Panc1 (cell line): ENCODE measurements around the gene AKAP9. TPM values are rescaled to one million over a fixed set of nuclear protein-coding genes. Genes with fewer than 3 reads are reported as not detected.

ENCODE experiments used
- ATAC-seq: fragments of 200-7000 bp; cut with Tn5 transposase; 2 replicates; pipeline ENCODE4 v1.9.1; 2020; ENCODE audit warnings: mild to moderate bottlenecking, moderate library complexity
- BruUV-seq: library from RNA; stranded (reverse); fragments of 400-500 nt; replicated peaks from 2 replicates; lab custom pipeline; 2021; lab: Mats Ljungman, UMichigan
- CTCF ChIA-PET: fragments of 300-600 bp; sonication (Branson Sonifier 250); formaldehyde crosslinking; loops from one replicate; lab custom pipeline; 2022; ENCODE audit warnings: antibody characterized with exemption; lab: Charles Lee
- POLR2A ChIA-PET: fragments of 300-600 bp; sonication (Branson Sonifier 250); formaldehyde crosslinking; loops from one replicate; lab custom pipeline; 2022; ENCODE audit warnings: antibody characterized with exemption; lab: Charles Lee
- DNase-seq: peaks from one replicate; pipeline ENCODE4 v3.0.0-alpha.2; 2010; ENCODE audit warnings: low read depth, low spot score
- H3K27ac ChIP-seq: 2 replicates; pipeline ENCODE4 v1.5.1; 2011; ENCODE audit warnings: mild to moderate bottlenecking, low read length, inconsistent platforms
- H3K27me3 ChIP-seq: fragments of 200-500 bp; sonication (Bioruptor generic); 2 replicates; pipeline ENCODE4 v1.6.0; 2014; ENCODE audit warnings: low read length, inconsistent platforms; ENCODE audit not compliant: control insufficient read depth, insufficient read depth
- H3K36me3 ChIP-seq: fragments of 200-500 bp; sonication (Bioruptor generic); 2 replicates; pipeline ENCODE4 v1.5.1; 2014; ENCODE audit warnings: inconsistent platforms, mild to moderate bottlenecking, low read length, moderate library complexity; ENCODE audit not compliant: control insufficient read depth, insufficient read depth
- H3K4me1 ChIP-seq: 2 replicates; pipeline ENCODE4 v1.5.1; 2011; ENCODE audit warnings: inconsistent platforms, mild to moderate bottlenecking, low read length, moderate library complexity; ENCODE audit not compliant: control insufficient read depth, insufficient read depth
- H3K4me3 ChIP-seq, 2 experiments: 2 replicates each; pipeline ENCODE4 v1.5.1; 2011 to 2012; ENCODE audit warnings: low read depth in 2 of 2, low read length in 2 of 2, mild to moderate bottlenecking in 2 of 2, inconsistent platforms in 1 of 2, moderate library complexity in 1 of 2
- H3K9me3 ChIP-seq: fragments of 200-500 bp; sonication (Bioruptor generic); 2 replicates; pipeline ENCODE4 v1.5.1; 2014; ENCODE audit warnings: low read depth, mild to moderate bottlenecking, inconsistent platforms, low read length, moderate library complexity; ENCODE audit not compliant: control insufficient read depth, insufficient read depth
- CTCF ChIP-seq: fragments of 450-650 bp; IDR thresholded peaks from 2 replicates; pipeline ENCODE4 v1.5.1; 2017; ENCODE audit warnings: mild to moderate bottlenecking
- POLR2AphosphoS5 ChIP-seq: IDR thresholded peaks from 2 replicates; pipeline ENCODE4 v1.6.1; 2012; ENCODE audit warnings: mild to moderate bottlenecking, low read depth, low read length, moderate library complexity
- REST ChIP-seq, 2 experiments: IDR thresholded peaks; 2 replicates each; pipeline ENCODE4 v1.6.1; 2011 to 2012; ENCODE audit warnings: low read depth in 2 of 2, control low read depth in 1 of 2, low read length in 1 of 2, mild to moderate bottlenecking in 1 of 2, moderate library complexity in 1 of 2; ENCODE audit not compliant: insufficient read depth in 1 of 2
- SIN3A ChIP-seq: IDR thresholded peaks from 2 replicates; pipeline ENCODE4 v1.6.1; 2012; ENCODE audit warnings: low read depth, mild to moderate bottlenecking, low read length, moderate library complexity, borderline replicate concordance; ENCODE audit not compliant: insufficient read depth
- TCF7L2 ChIP-seq: IDR thresholded peaks from 2 replicates; pipeline ENCODE4 v1.6.1; 2011; ENCODE audit warnings: mild to moderate bottlenecking, low read depth, low read length, inconsistent platforms
- in situ Hi-C: cut with HindIII; loops from 2 replicates; pipeline ENCODE4 v1.10.0; 2016; ENCODE audit warnings: low sequenced_read_pairs, low pct_unique_long_range_greater_than_20kb
- intact Hi-C: fragments of 100-400 bp; cut with micrococcal nuclease; formaldehyde crosslinking; loops from one replicate; pipeline ENCODE4 v1.10.0; 2022; ENCODE audit not compliant: unreplicated experiment
- total RNA-seq: library from RNA; stranded (reverse); gene quantifications from one replicate; pipeline ENCODE4 v1.2.1, GENCODE V29; 2021; ENCODE audit not compliant: unreplicated experiment

AKAP9 gene
- total RNA-seq, 1 experiment from 2014 or later: 31.6 TPM

- ChIA-PET POLR2A (interaction anchor here (0.7 kb wide), 1 partner anchor 18 kb away, joined by 4 read pairs; the partner anchor contains the start of gene CYP51A1), CTCF (no interaction called here)
- no peak overlapping the region for H3K27ac ChIP-seq
- H3K4me1 ChIP-seq: no peaks in the 10 kb centered on the region
- no peak overlapping the region for H3K4me3 ChIP-seq
- intact Hi-C loops (no loop called here), in situ Hi-C loops (no loop called here)
- ATAC-seq: no peak
- no peak for TF ChIP-seq TCF7L2
- TF ChIP-seq SIN3A: no peak
- TF ChIP-seq POLR2AphosphoS5: no peak
- no peak for TF ChIP-seq CTCF
- no peak for TF ChIP-seq REST (IDR thresholded peaks at IDR 0.05; ENCODE audit: insufficient read depth in 1 of 2, low read depth in 2 of 2, low read length in 1 of 2)
- no peaks in the 10 kb centered on the region for H3K27me3 ChIP-seq
- H3K36me3 ChIP-seq: peaks cover 12% of the 10 kb centered on the region
- no TSS peak for BruUV-seq
- DNase-seq: no peak
- H3K9me3 ChIP-seq: no peaks in the 10 kb centered on the region
Measured at GRCh38 chr7:92115821-92116220, 175.2 kb downstream of the AKAP9 start.

- Histone ChIP-seq H3K27ac (no peak overlapping the region), H3K27me3 (no peaks in the 10 kb centered on the region), H3K4me3 (no peak overlapping the region), H3K36me3 (peaks cover 12% of the 10 kb centered on the region), H3K9me3 (no peaks in the 10 kb centered on the region), H3K4me1 (no peaks in the 10 kb centered on the region)
- ATAC-seq (no peak), DNase-seq (no peak)
- TF ChIP-seq REST (IDR thresholded peaks at IDR 0.05; ENCODE audit: insufficient read depth in 1 of 2, low read depth in 2 of 2, low read length in 1 of 2) (no peak), POLR2AphosphoS5 (no peak), CTCF (no peak), TCF7L2 (no peak), SIN3A (no peak)
- in situ Hi-C loops: no loop called here
- no TSS peak for BruUV-seq
- ChIA-PET CTCF (no interaction called here), POLR2A (no interaction called here)
- intact Hi-C loops: no loop called here
Measured at GRCh38 chr7:92116949-92117348, 176.3 kb downstream of the AKAP9 start.
